Measurements from ENCODE around the gene SOCS2.

DNA sequence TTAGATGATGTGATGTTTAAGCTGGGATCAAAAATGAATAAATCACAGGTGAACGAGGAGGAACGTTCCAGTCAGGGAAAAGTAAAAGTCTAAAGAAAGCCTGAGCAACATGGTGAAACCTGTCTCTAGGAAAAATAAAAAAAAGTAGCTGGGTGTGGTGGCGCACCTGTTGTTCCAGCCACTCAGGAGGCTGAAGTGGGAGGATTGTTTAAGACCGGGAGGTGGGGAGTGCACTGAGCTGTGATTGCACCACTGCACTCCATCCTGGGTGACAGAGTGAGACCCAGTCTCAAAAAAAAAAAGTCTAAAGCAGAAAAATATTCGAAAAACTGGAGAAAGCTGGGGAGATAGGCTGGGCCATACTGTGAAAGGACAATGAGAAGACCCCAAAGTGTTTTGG, 39.2 kb upstream of the SOCS2 start:
- TF ChIP-seq POLR2A (IDR thresholded peaks at IDR 0.05; ENCODE audit: low read depth, low read length) = no peak
- no peak for TF ChIP-seq POLR2AphosphoS5 (IDR thresholded peaks at IDR 0.05; ENCODE audit: low read depth, low read length)
- TF ChIP-seq TAF1 (IDR thresholded peaks at IDR 0.05; ENCODE audit: low read depth, low read length) = no peak
- TF ChIP-seq PAX5 (IDR thresholded peaks at IDR 0.05; ENCODE audit: insufficient read depth, low read length, severe bottlenecking) = no peak
- no peak for TF ChIP-seq SPI1 (IDR thresholded peaks at IDR 0.05; ENCODE audit: low read depth, low read length)

Measured in GM12891 (cell line).